Panc1 (cell line): ENCODE results near the gene ZNF516. TPM values are rescaled to one million over a fixed set of nuclear protein-coding genes. Genes with fewer than 3 reads are reported as not detected.

ENCODE experiments used
- ATAC-seq: fragments of 200-7000 bp; cut with Tn5 transposase; 2 replicates; pipeline ENCODE4 v1.9.1; 2020; ENCODE audit warnings: mild to moderate bottlenecking, moderate library complexity
- BruUV-seq: library from RNA; stranded (reverse); fragments of 400-500 nt; replicated peaks from 2 replicates; lab custom pipeline; 2021; lab: Mats Ljungman, UMichigan
- CTCF ChIA-PET: fragments of 300-600 bp; sonication (Branson Sonifier 250); formaldehyde crosslinking; loops from one replicate; lab custom pipeline; 2022; ENCODE audit warnings: antibody characterized with exemption; lab: Charles Lee
- POLR2A ChIA-PET: fragments of 300-600 bp; sonication (Branson Sonifier 250); formaldehyde crosslinking; loops from one replicate; lab custom pipeline; 2022; ENCODE audit warnings: antibody characterized with exemption; lab: Charles Lee
- DNase-seq: peaks from one replicate; pipeline ENCODE4 v3.0.0-alpha.2; 2010; ENCODE audit warnings: low read depth, low spot score
- H3K27ac ChIP-seq: 2 replicates; pipeline ENCODE4 v1.5.1; 2011; ENCODE audit warnings: mild to moderate bottlenecking, low read length, inconsistent platforms
- H3K27me3 ChIP-seq: fragments of 200-500 bp; sonication (Bioruptor generic); 2 replicates; pipeline ENCODE4 v1.6.0; 2014; ENCODE audit warnings: low read length, inconsistent platforms; ENCODE audit not compliant: control insufficient read depth, insufficient read depth
- H3K36me3 ChIP-seq: fragments of 200-500 bp; sonication (Bioruptor generic); 2 replicates; pipeline ENCODE4 v1.5.1; 2014; ENCODE audit warnings: inconsistent platforms, mild to moderate bottlenecking, low read length, moderate library complexity; ENCODE audit not compliant: control insufficient read depth, insufficient read depth
- H3K4me1 ChIP-seq: 2 replicates; pipeline ENCODE4 v1.5.1; 2011; ENCODE audit warnings: inconsistent platforms, mild to moderate bottlenecking, low read length, moderate library complexity; ENCODE audit not compliant: control insufficient read depth, insufficient read depth
- H3K4me3 ChIP-seq, 2 experiments: 2 replicates each; pipeline ENCODE4 v1.5.1; 2011 to 2012; ENCODE audit warnings: low read depth in 2 of 2, low read length in 2 of 2, mild to moderate bottlenecking in 2 of 2, inconsistent platforms in 1 of 2, moderate library complexity in 1 of 2
- H3K9me3 ChIP-seq: fragments of 200-500 bp; sonication (Bioruptor generic); 2 replicates; pipeline ENCODE4 v1.5.1; 2014; ENCODE audit warnings: low read depth, mild to moderate bottlenecking, inconsistent platforms, low read length, moderate library complexity; ENCODE audit not compliant: control insufficient read depth, insufficient read depth
- POLR2AphosphoS5 ChIP-seq: IDR thresholded peaks from 2 replicates; pipeline ENCODE4 v1.6.1; 2012; ENCODE audit warnings: mild to moderate bottlenecking, low read depth, low read length, moderate library complexity
- SIN3A ChIP-seq: IDR thresholded peaks from 2 replicates; pipeline ENCODE4 v1.6.1; 2012; ENCODE audit warnings: low read depth, mild to moderate bottlenecking, low read length, moderate library complexity, borderline replicate concordance; ENCODE audit not compliant: insufficient read depth
- TCF7L2 ChIP-seq: IDR thresholded peaks from 2 replicates; pipeline ENCODE4 v1.6.1; 2011; ENCODE audit warnings: mild to moderate bottlenecking, low read depth, low read length, inconsistent platforms
- in situ Hi-C: cut with HindIII; loops from 2 replicates; pipeline ENCODE4 v1.10.0; 2016; ENCODE audit warnings: low sequenced_read_pairs, low pct_unique_long_range_greater_than_20kb
- intact Hi-C: fragments of 100-400 bp; cut with micrococcal nuclease; formaldehyde crosslinking; loops from one replicate; pipeline ENCODE4 v1.10.0; 2022; ENCODE audit not compliant: unreplicated experiment
- total RNA-seq: library from RNA; stranded (reverse); gene quantifications from one replicate; pipeline ENCODE4 v1.2.1, GENCODE V29; 2021; ENCODE audit not compliant: unreplicated experiment
- TF ChIP-seq, protein P1 (sequence below), 2 experiments: IDR thresholded peaks; 2 replicates each; pipeline ENCODE4 v1.6.1; 2011 to 2012; ENCODE audit warnings: low read depth in 2 of 2, control low read depth in 1 of 2, low read length in 1 of 2, mild to moderate bottlenecking in 1 of 2, moderate library complexity in 1 of 2; ENCODE audit not compliant: insufficient read depth in 1 of 2
- TF ChIP-seq, protein P2 (sequence below): fragments of 450-650 bp; IDR thresholded peaks from 2 replicates; pipeline ENCODE4 v1.5.1; 2017; ENCODE audit warnings: mild to moderate bottlenecking

Gene ZNF516
- total RNA-seq, 1 experiment from 2014 or later: 28.6 TPM

DNA sequence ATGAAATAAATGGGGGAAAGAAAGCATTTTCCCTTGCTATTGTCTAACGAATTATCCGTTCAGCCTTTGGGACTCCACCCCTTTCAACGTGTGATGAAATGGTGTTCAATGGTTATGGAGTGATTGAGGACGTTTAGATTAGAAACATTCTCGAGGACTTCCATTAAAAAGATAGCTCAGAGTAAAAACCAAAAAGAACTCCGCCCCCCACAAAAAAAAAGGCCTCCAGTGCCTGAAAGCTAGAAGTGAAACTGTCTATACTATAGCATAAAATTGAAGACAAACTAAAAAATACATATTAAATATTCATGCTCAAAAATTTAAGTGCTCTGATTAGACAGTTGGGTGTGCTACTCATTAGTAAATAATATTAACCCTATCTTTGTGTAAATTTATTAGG, 3.0 kb upstream of the ZNF516 start:
- ChIA-PET POLR2A (no interaction called here), CTCF (no interaction called here)
- TF ChIP-seq TCF7L2 (no peak), SIN3A (no peak), POLR2AphosphoS5 (no peak)
- TF ChIP-seq, protein P1, sequence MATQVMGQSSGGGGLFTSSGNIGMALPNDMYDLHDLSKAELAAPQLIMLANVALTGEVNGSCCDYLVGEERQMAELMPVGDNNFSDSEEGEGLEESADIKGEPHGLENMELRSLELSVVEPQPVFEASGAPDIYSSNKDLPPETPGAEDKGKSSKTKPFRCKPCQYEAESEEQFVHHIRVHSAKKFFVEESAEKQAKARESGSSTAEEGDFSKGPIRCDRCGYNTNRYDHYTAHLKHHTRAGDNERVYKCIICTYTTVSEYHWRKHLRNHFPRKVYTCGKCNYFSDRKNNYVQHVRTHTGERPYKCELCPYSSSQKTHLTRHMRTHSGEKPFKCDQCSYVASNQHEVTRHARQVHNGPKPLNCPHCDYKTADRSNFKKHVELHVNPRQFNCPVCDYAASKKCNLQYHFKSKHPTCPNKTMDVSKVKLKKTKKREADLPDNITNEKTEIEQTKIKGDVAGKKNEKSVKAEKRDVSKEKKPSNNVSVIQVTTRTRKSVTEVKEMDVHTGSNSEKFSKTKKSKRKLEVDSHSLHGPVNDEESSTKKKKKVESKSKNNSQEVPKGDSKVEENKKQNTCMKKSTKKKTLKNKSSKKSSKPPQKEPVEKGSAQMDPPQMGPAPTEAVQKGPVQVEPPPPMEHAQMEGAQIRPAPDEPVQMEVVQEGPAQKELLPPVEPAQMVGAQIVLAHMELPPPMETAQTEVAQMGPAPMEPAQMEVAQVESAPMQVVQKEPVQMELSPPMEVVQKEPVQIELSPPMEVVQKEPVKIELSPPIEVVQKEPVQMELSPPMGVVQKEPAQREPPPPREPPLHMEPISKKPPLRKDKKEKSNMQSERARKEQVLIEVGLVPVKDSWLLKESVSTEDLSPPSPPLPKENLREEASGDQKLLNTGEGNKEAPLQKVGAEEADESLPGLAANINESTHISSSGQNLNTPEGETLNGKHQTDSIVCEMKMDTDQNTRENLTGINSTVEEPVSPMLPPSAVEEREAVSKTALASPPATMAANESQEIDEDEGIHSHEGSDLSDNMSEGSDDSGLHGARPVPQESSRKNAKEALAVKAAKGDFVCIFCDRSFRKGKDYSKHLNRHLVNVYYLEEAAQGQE (IDR thresholded peaks at IDR 0.05; ENCODE audit: insufficient read depth in 1 of 2, low read depth in 2 of 2, low read length in 1 of 2): no peak
- TF ChIP-seq, protein P2, sequence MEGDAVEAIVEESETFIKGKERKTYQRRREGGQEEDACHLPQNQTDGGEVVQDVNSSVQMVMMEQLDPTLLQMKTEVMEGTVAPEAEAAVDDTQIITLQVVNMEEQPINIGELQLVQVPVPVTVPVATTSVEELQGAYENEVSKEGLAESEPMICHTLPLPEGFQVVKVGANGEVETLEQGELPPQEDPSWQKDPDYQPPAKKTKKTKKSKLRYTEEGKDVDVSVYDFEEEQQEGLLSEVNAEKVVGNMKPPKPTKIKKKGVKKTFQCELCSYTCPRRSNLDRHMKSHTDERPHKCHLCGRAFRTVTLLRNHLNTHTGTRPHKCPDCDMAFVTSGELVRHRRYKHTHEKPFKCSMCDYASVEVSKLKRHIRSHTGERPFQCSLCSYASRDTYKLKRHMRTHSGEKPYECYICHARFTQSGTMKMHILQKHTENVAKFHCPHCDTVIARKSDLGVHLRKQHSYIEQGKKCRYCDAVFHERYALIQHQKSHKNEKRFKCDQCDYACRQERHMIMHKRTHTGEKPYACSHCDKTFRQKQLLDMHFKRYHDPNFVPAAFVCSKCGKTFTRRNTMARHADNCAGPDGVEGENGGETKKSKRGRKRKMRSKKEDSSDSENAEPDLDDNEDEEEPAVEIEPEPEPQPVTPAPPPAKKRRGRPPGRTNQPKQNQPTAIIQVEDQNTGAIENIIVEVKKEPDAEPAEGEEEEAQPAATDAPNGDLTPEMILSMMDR: no peak
- no TSS peak for BruUV-seq
- Histone ChIP-seq H3K4me3 (no peak overlapping the region), H3K9me3 (no peaks in the 10 kb centered on the region), H3K27me3 (peaks cover 11% of the 10 kb centered on the region), H3K4me1 (peaks cover 12% of the 10 kb centered on the region), H3K36me3 (no peaks in the 10 kb centered on the region), H3K27ac (no peak overlapping the region)
- ATAC-seq (no peak), DNase-seq (no peak)
- in situ Hi-C loops: no loop called here
- intact Hi-C loops: loop anchor here (10.0 kb wide), 1 partner anchor 187 kb away; no protein-coding TSS in a partner anchor

DNA sequence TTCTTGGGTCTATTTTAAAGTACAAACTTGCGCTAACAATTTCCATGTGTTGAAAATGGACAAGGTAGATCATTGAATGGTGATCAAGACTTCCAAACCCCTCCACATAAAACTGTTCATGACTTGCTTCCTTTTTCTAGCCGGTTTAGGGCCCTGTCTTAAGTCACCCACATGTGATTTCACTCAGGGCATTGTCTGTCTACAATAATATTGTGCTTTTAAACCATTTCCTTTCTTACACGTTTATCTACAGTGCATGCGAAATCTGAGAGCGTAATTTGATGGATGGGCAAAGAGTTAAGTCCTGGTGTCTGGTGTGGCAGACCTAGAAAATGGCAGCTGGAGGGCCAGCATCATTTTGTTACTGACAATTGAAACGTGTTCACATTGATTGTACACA, 2.0 kb upstream of the ZNF516 start:
- BruUV-seq: no TSS peak
- no peak overlapping the region for H3K27ac ChIP-seq
- ChIA-PET POLR2A (no interaction called here), CTCF (interaction anchor here (0.8 kb wide), 1 partner anchor 22 kb away, joined by 3 read pairs; no protein-coding TSS in a partner anchor)
- H3K4me1 ChIP-seq: peaks cover 12% of the 10 kb centered on the region
- ATAC-seq: no peak
- peaks cover 11% of the 10 kb centered on the region for H3K27me3 ChIP-seq
- intact Hi-C loops: loop anchor here (10.0 kb wide), 1 partner anchor 188 kb away; no protein-coding TSS in a partner anchor
- no peaks in the 10 kb centered on the region; the same call in 1 of the 2 replicates for H3K36me3 ChIP-seq
- no peak overlapping the region for H3K4me3 ChIP-seq
- TF ChIP-seq POLR2AphosphoS5 (no peak), SIN3A (no peak), TCF7L2 (no peak)
- TF ChIP-seq, protein P1 (IDR thresholded peaks at IDR 0.05; ENCODE audit: insufficient read depth in 1 of 2, low read depth in 2 of 2, low read length in 1 of 2): no peak
- TF ChIP-seq, protein P2: no peak
- in situ Hi-C loops: no loop called here
- H3K9me3 ChIP-seq: no peaks in the 10 kb centered on the region
- no peak for DNase-seq
